ENCODE measurements around the gene SLC25A24.
"Not testable (repeated sequence)": the region's sequence is repeated elsewhere in the genome, so short reads cannot be mapped to it uniquely, and the experiment has no call there.

SLC25A24 gene

GRCh38 chr1:108199781-108200686, at the start of gene SLC25A24:
Gene SLC25A24, minus strand, starts transcription at chr1:108200343. Its CDS starts 205 bp downstream, at chr1:108200138.
- TF ChIP-seq GATA3 (IDR thresholded peaks at IDR 0.05; ENCODE audit: low read depth, low read length) (no peak), GATA2 (IDR thresholded peaks at IDR 0.05; ENCODE audit: low read depth, low read length) (no peak)

GRCh38 chr1:108243976-108244375, 43.8 kb upstream of the SLC25A24 start, which contains the start of gene NBPF4:
Gene NBPF4, minus strand, starts transcription at chr1:108244076. Its CDS starts 315 bp downstream, at chr1:108243761.
- not testable (repeated sequence) for TF ChIP-seq GATA3, GATA2 (IDR thresholded peaks at IDR 0.05; ENCODE audit: low read depth, low read length)

GRCh38 chr1:108211014-108211413, 10.9 kb upstream of the SLC25A24 start:
- TF ChIP-seq GATA2 (IDR thresholded peaks at IDR 0.05; ENCODE audit: low read depth, low read length) (no peak), GATA3 (IDR thresholded peaks at IDR 0.05; ENCODE audit: low read depth, low read length) (no peak)

- TF ChIP-seq GATA2 (IDR thresholded peaks at IDR 0.05; ENCODE audit: low read depth, low read length) = no peak
- TF ChIP-seq GATA3 (IDR thresholded peaks at IDR 0.05; ENCODE audit: low read depth, low read length) = no peak
Observed at GRCh38 chr1:108209456-108210108, 9.4 kb upstream of the SLC25A24 start.

- TF ChIP-seq GATA3 (IDR thresholded peaks at IDR 0.05; ENCODE audit: low read depth, low read length) (no peak), GATA2 (IDR thresholded peaks at IDR 0.05; ENCODE audit: low read depth, low read length) (no peak)
Observed at GRCh38 chr1:108208724-108209446, 8.7 kb upstream of the SLC25A24 start.

- TF ChIP-seq GATA3 (IDR thresholded peaks at IDR 0.05; ENCODE audit: low read depth, low read length) = no peak
- no peak for TF ChIP-seq GATA2 (IDR thresholded peaks at IDR 0.05; ENCODE audit: low read depth, low read length)
Observed at GRCh38 chr1:108201687-108202086, 1.5 kb upstream of the SLC25A24 start.

GRCh38 chr1:108200687-108201051, 526 bp upstream of the SLC25A24 start:
- TF ChIP-seq GATA2 (IDR thresholded peaks at IDR 0.05; ENCODE audit: low read depth, low read length) (no peak), GATA3 (IDR thresholded peaks at IDR 0.05; ENCODE audit: low read depth, low read length) (no peak)

- TF ChIP-seq GATA2 (IDR thresholded peaks at IDR 0.05; ENCODE audit: low read depth, low read length) (no peak), GATA3 (IDR thresholded peaks at IDR 0.05; ENCODE audit: low read depth, low read length) (no peak)
Observed at GRCh38 chr1:108199201-108199691, 897 bp downstream of the SLC25A24 start.

GRCh38 chr1:108194051-108194450, 6.1 kb downstream of the SLC25A24 start:
- TF ChIP-seq GATA3 (IDR thresholded peaks at IDR 0.05; ENCODE audit: low read depth, low read length) (no peak), GATA2 (IDR thresholded peaks at IDR 0.05; ENCODE audit: low read depth, low read length) (no peak)

GRCh38 chr1:108193333-108193732, 6.8 kb downstream of the SLC25A24 start:
- TF ChIP-seq GATA2 (IDR thresholded peaks at IDR 0.05; ENCODE audit: low read depth, low read length) = no peak
- TF ChIP-seq GATA3 (IDR thresholded peaks at IDR 0.05; ENCODE audit: low read depth, low read length) = no peak

- TF ChIP-seq GATA2 (IDR thresholded peaks at IDR 0.05; ENCODE audit: low read depth, low read length) = no peak
- TF ChIP-seq GATA3 (IDR thresholded peaks at IDR 0.05; ENCODE audit: low read depth, low read length) = no peak
Observed at GRCh38 chr1:108192581-108192980, 7.6 kb downstream of the SLC25A24 start.

GRCh38 chr1:108190686-108191416, 9.3 kb downstream of the SLC25A24 start:
- TF ChIP-seq GATA2 (IDR thresholded peaks at IDR 0.05; ENCODE audit: low read depth, low read length) = no peak
- no peak for TF ChIP-seq GATA3 (IDR thresholded peaks at IDR 0.05; ENCODE audit: low read depth, low read length)

GRCh38 chr1:108190001-108190634, 10.0 kb downstream of the SLC25A24 start:
- TF ChIP-seq GATA3 (IDR thresholded peaks at IDR 0.05; ENCODE audit: low read depth, low read length) (no peak), GATA2 (IDR thresholded peaks at IDR 0.05; ENCODE audit: low read depth, low read length) (no peak)

All from SH-SY5Y (cell line).